T-cell (primary cell): ENCODE measurements around the gene IDI2. TPM values are rescaled to one million over a fixed set of nuclear protein-coding genes. Genes with fewer than 3 reads are reported as not detected.

Source experiments
- ATAC-seq, 4 experiments: fragments of 200-7000 bp in 3 of 4; fragments of 150-1000 bp in 1 of 4; cut with Tn5 transposase; replicated peaks in 1 of 4; 1 replicate in 3 of 4; 2 replicates in 1 of 4; pipeline ENCODE4 v1.10.0; 2021; ENCODE audit warnings: moderate library complexity in 3 of 4, mild to moderate bottlenecking in 2 of 4, moderate number of reproducible peaks in 1 of 4
- CTCF ChIA-PET, 2 donors: fragments of 300-600 bp; sonication (Branson Sonifier 250); formaldehyde crosslinking; loops; one replicate each; lab custom pipeline; 2022; ENCODE audit warnings: antibody characterized with exemption in 2 of 2; lab: Charles Lee
- POLR2A ChIA-PET, 2 donors: fragments of 300-600 bp; sonication (Branson Sonifier 250); formaldehyde crosslinking; loops; one replicate each; lab custom pipeline; 2022; ENCODE audit warnings: antibody characterized with exemption in 2 of 2; lab: Charles Lee
- DNase-seq, 35 experiments: peaks; one replicate each; pipeline versions ENCODE4 v3.0.0 to v3.0.0-alpha.2; 2013 to 2023
- H3K27ac ChIP-seq: one replicate; pipeline ENCODE4 v1.5.1; 2013; ENCODE audit warnings: low read length
- H3K27me3 ChIP-seq, 2 experiments: replicated peaks in 1 of 2; 1 replicate in 1 of 2; 2 replicates in 1 of 2; pipeline versions ENCODE4 v1.6.1 to v1.7.0; 2013; ENCODE audit warnings: low read length in 1 of 2, mixed read lengths in 1 of 2; ENCODE audit not compliant: control insufficient read depth in 2 of 2, insufficient read depth in 2 of 2; ENCODE audit errors: extremely low read depth in 1 of 2
- H3K36me3 ChIP-seq, 2 donors: 1 replicate in 1 of 2; 2 replicates in 1 of 2; pipeline versions ENCODE4 v1.6.1 to v1.7.0; 2013; ENCODE audit warnings: low read length in 1 of 2; ENCODE audit not compliant: control insufficient read depth in 2 of 2, insufficient read depth in 1 of 2; ENCODE audit errors: extremely low read depth in 1 of 2
- H3K4me1 ChIP-seq, 2 experiments: 1 replicate in 1 of 2; 2 replicates in 1 of 2; pipeline versions ENCODE4 v1.6.1 to v1.7.0; 2013; ENCODE audit warnings: low read length in 2 of 2, mixed read lengths in 1 of 2; ENCODE audit not compliant: insufficient read depth in 2 of 2, control insufficient read depth in 1 of 2; ENCODE audit errors: extremely low read depth in 1 of 2
- H3K4me3 ChIP-seq, 2 donors: 1 replicate in 1 of 2; 2 replicates in 1 of 2; pipeline versions ENCODE4 v1.5.1 to v1.7.0; 2013; ENCODE audit warnings: mild to moderate bottlenecking in 2 of 2, low read length in 1 of 2, moderate library complexity in 1 of 2; ENCODE audit not compliant: control insufficient read depth in 1 of 2; ENCODE audit errors: extremely low read depth in 1 of 2
- H3K9me3 ChIP-seq: 2 replicates; pipeline ENCODE4 v1.7.0; 2013
- H3K27ac Mint-ChIP-seq, 2 donors: one replicate each; pipeline ENCODE4 v1.8.0; 2020 to 2021; ENCODE audit warnings: mild to moderate bottlenecking in 2 of 2, mixed read lengths in 2 of 2
- H3K27me3 Mint-ChIP-seq, 2 donors: one replicate each; pipeline ENCODE4 v1.8.0; 2021 to 2022; ENCODE audit warnings: mixed read lengths in 2 of 2
- H3K36me3 Mint-ChIP-seq: one replicate; pipeline ENCODE4 v1.8.0; 2021; ENCODE audit warnings: mixed read lengths
- H3K4me1 Mint-ChIP-seq, 3 donors: one replicate each; pipeline ENCODE4 v1.8.0; 2020 to 2022; ENCODE audit warnings: mixed read lengths in 3 of 3, mild to moderate bottlenecking in 1 of 3
- H3K4me3 Mint-ChIP-seq, 3 donors: one replicate each; pipeline ENCODE4 v1.8.0; 2020 to 2022; ENCODE audit warnings: mild to moderate bottlenecking in 3 of 3, mixed read lengths in 3 of 3, moderate library complexity in 3 of 3
- H3K9me3 Mint-ChIP-seq, 3 donors: one replicate each; pipeline ENCODE4 v1.8.0; 2020 to 2022; ENCODE audit warnings: mixed read lengths in 3 of 3
- WGBS: methylation state at CpG from one replicate; pipeline ENCODE4 v1.1.5; 2013; ENCODE audit warnings: missing lambda C conversion rate; ENCODE audit not compliant: insufficient coverage; 5-methylcytosine and 5-hydroxymethylcytosine counted together
- total RNA-seq, 35 experiments: library from RNA in 6 of 35; stranded (reverse) in 6 of 35; fragments of 120-200 nt in 1 of 35; gene quantifications; one replicate each; pipeline versions ENCODE4 v1.2.1 to v1.2.4 and lab custom pipeline; 2013 to 2026

Gene IDI2
- total RNA-seq, 5 donors from 2014 or later (not counting 1 experiment from before 2014, with no cell fraction given) = not detected

DNA sequence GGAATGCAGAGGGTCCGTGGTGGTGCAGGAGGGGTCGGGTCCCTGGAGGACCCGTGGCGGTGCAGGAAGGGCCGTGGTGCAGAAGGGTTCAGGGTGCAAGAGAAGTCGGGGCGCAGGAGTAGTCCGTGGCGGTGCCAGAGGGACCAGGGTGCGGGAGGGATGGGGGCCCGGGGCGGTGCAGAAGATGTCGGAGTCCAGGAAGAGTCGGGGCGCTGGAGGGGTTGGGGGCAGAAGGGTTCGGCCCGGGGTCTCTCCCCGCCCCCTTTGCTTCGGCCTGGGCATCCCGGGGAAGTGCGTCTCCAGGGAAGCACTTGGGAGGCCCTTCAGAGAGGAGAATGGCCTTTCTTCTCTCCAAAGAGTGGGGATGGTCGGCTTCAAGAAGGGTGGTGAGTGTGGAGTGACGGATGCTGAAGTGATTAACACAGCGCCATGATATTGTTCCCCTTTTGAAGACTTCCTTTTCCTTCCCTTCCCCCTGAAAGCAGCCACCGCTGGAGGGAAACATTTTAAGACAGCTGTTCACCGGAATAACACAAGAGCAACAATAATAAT, 31.5 kb upstream of the IDI2 start:
- ATAC-seq = no peak
- no peak for DNase-seq
- Histone ChIP-seq H3K27ac (peak overlapping the region; percentile 74), H3K4me3 (peak overlapping the region; percentile 81 to 99), H3K36me3 (peaks cover 0 to 20% of the 10 kb centered on the region in 2 donors), H3K27me3 (no peaks in the 10 kb centered on the region), H3K4me1 (peaks cover 48 to 54% of the 10 kb centered on the region in 2 experiments), H3K9me3 (no peaks in the 10 kb centered on the region)
- WGBS = under 1% methylated on average over 17 of the region's 26 CpGs
- Mint-ChIP-seq H3K4me3 (peak overlapping the region; percentile 93 to 98 (median 95)), H3K27me3 (no peaks in the 10 kb centered on the region), H3K27ac (peak overlapping the region; percentile 90 to 92), H3K9me3 (no peaks in the 10 kb centered on the region), H3K4me1 (peaks cover 84 to 92% (median 92%) of the 10 kb centered on the region in 3 donors), H3K36me3 (peaks cover 18% of the 10 kb centered on the region)
- ChIA-PET CTCF (no interaction called here), POLR2A (interaction anchor here in 1 of 2 donors (0.8 to 1.4 kb wide), 2 partner anchors 8 to 12 kb away, joined by 4 to 6 read pairs; partner anchors contain the start of gene IDI1)

DNA sequence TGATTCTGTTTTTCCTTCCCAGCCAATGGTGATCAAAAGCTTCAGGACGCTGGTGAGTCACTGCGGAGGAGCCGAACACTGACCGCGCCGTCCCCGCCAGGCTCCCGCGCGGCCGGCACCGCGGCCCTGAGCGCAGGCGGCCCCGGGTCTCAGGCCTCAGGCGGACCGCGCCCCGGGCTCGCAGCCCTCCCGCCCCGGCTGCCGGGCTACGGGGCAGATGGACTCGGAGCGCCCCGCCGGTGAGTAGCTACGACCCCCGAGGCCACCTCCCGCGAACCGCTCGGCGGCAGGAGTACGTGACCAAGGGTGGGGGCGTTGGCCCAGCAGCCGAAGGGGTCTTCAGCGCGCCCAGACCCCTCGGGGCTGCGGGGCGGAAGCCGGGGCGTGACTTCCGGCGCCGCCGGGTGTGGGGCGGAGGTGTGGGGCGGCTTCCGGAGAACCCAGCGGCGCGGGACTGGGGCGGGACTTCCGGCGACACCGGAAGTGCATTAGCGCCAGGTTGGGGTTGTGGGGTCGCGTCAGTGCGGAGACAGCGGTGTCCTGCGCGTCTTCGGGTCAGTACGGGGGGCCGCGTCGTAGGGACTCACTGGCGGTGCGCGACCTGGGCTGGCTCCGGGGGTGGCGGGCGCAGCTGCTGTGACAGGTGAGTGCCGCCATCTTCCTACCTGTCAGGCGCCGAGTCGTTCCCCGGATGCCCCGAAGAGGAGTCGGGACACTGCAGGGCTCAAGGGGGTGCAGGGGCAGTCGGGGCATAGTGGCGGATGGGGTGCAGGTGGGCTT, 30.9 kb upstream of the IDI2 start, which contains the start of gene WDR37:
TSS of gene WDR37 (plus strand) at position 60 of the 780 bp plus-strand sequence. CDS start 15,771 bp downstream, outside the sequence.
- ATAC-seq = peak; percentile 94 to 96 (median 96)
- H3K36me3 ChIP-seq = peaks cover 4 to 23% of the 10 kb centered on the region in 2 donors
- H3K4me1 Mint-ChIP-seq = peaks cover 84 to 92% (median 89%) of the 10 kb centered on the region in 3 donors
- WGBS = under 1% methylated on average over 83 of the region's 87 CpGs
- CTCF ChIA-PET = interaction anchor here in 1 of 2 donors (0.7 kb wide), 1 partner anchor 56 kb away, joined by 3 read pairs; no protein-coding TSS in a partner anchor
- H3K9me3 ChIP-seq = no peaks in the 10 kb centered on the region
- H3K4me3 Mint-ChIP-seq = peak within 1 kb of the TSS; percentile 93 to 98 (median 95)
- DNase-seq = peak; percentile 70 to 91 (median 83)
- peak within 1 kb of the TSS; percentile 81 to 99 for H3K4me3 ChIP-seq
- peak within 1 kb of the TSS; percentile 81 for H3K27ac ChIP-seq
- POLR2A ChIA-PET = interaction anchor here in 1 of 2 donors (0.6 kb wide), 1 partner anchor 69 kb away, joined by 3 read pairs; the partner anchor contains the start of gene GTPBP4
- H3K27ac Mint-ChIP-seq = peak within 1 kb of the TSS; percentile 90 to 92
- H3K27me3 Mint-ChIP-seq = no peaks in the 10 kb centered on the region
- H3K9me3 Mint-ChIP-seq = no peaks in the 10 kb centered on the region
- H3K4me1 ChIP-seq = peaks cover 46 to 47% of the 10 kb centered on the region in 2 experiments
- H3K36me3 Mint-ChIP-seq = peaks cover 22% of the 10 kb centered on the region
- no peaks in the 10 kb centered on the region for H3K27me3 ChIP-seq

DNA sequence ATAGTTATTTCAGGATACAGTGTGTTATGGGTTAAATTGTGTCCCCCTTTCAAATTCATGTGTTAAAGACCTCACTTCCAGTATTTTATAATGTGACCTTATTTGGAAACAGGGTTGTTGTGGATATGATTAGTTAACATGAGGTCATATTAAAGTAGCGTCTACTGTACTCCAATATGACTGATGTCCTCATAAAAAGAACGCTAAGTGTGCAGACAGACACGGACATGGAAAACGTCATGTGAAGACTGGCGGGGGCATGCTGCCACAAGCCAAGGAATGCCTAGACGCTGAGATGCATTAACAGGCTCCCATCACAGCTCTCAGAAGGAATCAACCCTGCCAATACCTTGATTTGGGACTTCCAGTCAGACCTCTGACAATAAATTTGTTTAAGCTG, 29.0 kb upstream of the IDI2 start:
- H3K4me3 ChIP-seq = no peak overlapping the region
- DNase-seq = no peak
- ATAC-seq = no peak
- no peaks in the 10 kb centered on the region for H3K9me3 ChIP-seq
- ChIA-PET CTCF (no interaction called here), POLR2A (no interaction called here)
- H3K36me3 ChIP-seq = peaks cover 4 to 20% of the 10 kb centered on the region in 2 donors
- no peaks in the 10 kb centered on the region for H3K27me3 Mint-ChIP-seq
- peaks cover 43 to 46% of the 10 kb centered on the region in 2 experiments for H3K4me1 ChIP-seq
- 93% methylated on average over 6 of the region's 6 CpGs for WGBS
- H3K27ac ChIP-seq = no peak overlapping the region
- H3K4me3 Mint-ChIP-seq = peak overlapping the region; percentile 89 to 98 (median 91)
- peaks cover 22% of the 10 kb centered on the region for H3K36me3 Mint-ChIP-seq
- no peaks in the 10 kb centered on the region for H3K27me3 ChIP-seq
- peak overlapping the region; percentile 55 to 68 for H3K27ac Mint-ChIP-seq
- peaks cover 79 to 90% (median 80%) of the 10 kb centered on the region in 3 donors for H3K4me1 Mint-ChIP-seq
- no peaks in the 10 kb centered on the region for H3K9me3 Mint-ChIP-seq

DNA sequence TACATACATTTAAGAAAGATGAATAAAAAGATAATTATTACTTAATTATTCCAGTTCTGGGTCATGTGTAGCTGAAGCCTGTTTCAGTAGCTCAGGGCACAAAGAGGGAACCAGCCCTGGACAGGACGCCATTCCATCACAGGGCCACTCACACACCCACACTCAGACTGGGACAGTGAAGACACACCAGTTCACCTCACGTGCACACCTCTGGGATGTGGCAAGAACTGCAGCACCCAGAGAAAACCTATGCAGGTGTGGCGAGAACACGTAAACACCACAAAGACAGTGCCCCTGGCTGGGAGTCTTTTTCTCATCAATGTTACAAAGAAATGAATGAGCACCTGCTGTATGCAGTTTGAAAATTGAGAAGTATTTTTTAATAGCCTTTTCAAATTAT, 24.9 kb upstream of the IDI2 start:
- H3K36me3 Mint-ChIP-seq = peaks cover 18% of the 10 kb centered on the region
- H3K27ac Mint-ChIP-seq = peak overlapping the region; percentile 83 to 88
- no peaks in the 10 kb centered on the region for H3K27me3 ChIP-seq
- peak overlapping the region; percentile 95 for H3K27ac ChIP-seq
- DNase-seq = peak in 32 of 35 experiments; percentile 19 to 68 (median 48)
- ChIA-PET POLR2A (interaction anchor here (0.8 to 1.4 kb wide), 3 partner anchors 9 to 24 kb away, joined by 3 to 9 read pairs (median 4); no protein-coding TSS in a partner anchor), CTCF (interaction anchor here in 1 of 2 donors (0.6 to 0.9 kb wide), 3 partner anchors 14 to 119 kb away, joined by 3 to 4 read pairs (median 3); partner anchors contain the start of gene LARP4B)
- peak overlapping the region in 1 of 2 donors; percentile 96 for H3K4me3 ChIP-seq
- H3K4me1 Mint-ChIP-seq = peaks cover 61 to 77% (median 69%) of the 10 kb centered on the region in 3 donors
- no peak for ATAC-seq
- no CpG with 5 or more reads among the region's 4 CpGs for WGBS
- H3K27me3 Mint-ChIP-seq = no peaks in the 10 kb centered on the region
- peaks cover 4 to 18% of the 10 kb centered on the region in 2 donors for H3K36me3 ChIP-seq
- H3K9me3 Mint-ChIP-seq = no peaks in the 10 kb centered on the region
- no peaks in the 10 kb centered on the region for H3K9me3 ChIP-seq
- H3K4me1 ChIP-seq = peaks cover 33 to 43% of the 10 kb centered on the region in 2 experiments
- H3K4me3 Mint-ChIP-seq = peak overlapping the region; percentile 91 to 94 (median 92)

DNA sequence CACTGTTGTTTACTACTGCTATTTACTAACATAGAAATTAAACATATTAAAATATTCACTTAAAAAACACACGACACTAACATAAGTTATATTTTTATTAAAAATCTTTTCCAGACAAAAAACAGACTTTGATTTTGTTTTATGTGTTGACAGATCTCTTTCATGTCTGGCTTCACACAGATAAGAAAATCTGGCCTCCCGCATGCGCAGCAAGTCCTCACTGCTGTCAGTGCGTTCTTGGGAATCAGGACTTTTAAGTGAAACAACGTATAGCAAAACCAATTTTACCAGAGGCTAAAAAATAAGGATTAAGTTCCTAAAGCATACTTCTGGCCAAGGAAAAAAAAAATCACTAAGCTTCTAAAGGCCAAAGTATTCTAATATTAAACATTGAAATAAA, 24.5 kb upstream of the IDI2 start:
- POLR2A ChIA-PET = interaction anchor here (0.7 to 1.6 kb wide), 5 partner anchors 7 to 121 kb away, joined by 3 to 9 read pairs (median 4); no protein-coding TSS in a partner anchor
- WGBS = 17% methylated on average over 2 of the region's 5 CpGs
- H3K27ac ChIP-seq = peak overlapping the region; percentile 95
- H3K4me3 ChIP-seq = peak overlapping the region; percentile 78 to 96
- H3K27me3 Mint-ChIP-seq = no peaks in the 10 kb centered on the region
- CTCF ChIA-PET = interaction anchor here (0.6 to 0.9 kb wide), 4 partner anchors 15 to 157 kb away, joined by 3 to 4 read pairs (median 3); partner anchors contain the start of gene LARP4B (in 1 of the 2)
- H3K36me3 Mint-ChIP-seq = peaks cover 18% of the 10 kb centered on the region
- no peaks in the 10 kb centered on the region for H3K9me3 Mint-ChIP-seq
- ATAC-seq = no peak
- peaks cover 4 to 18% of the 10 kb centered on the region in 2 donors for H3K36me3 ChIP-seq
- no peaks in the 10 kb centered on the region for H3K9me3 ChIP-seq
- H3K4me1 ChIP-seq = peaks cover 36 to 40% of the 10 kb centered on the region in 2 experiments
- H3K4me3 Mint-ChIP-seq = peak overlapping the region; percentile 91 to 94 (median 92)
- no peaks in the 10 kb centered on the region for H3K27me3 ChIP-seq
- H3K4me1 Mint-ChIP-seq = peaks cover 61 to 77% (median 69%) of the 10 kb centered on the region in 3 donors
- peak in 5 of 35 experiments; percentile 15 to 49 (median 23) for DNase-seq
- peak overlapping the region; percentile 83 to 97 for H3K27ac Mint-ChIP-seq
